Epithelial cell of esophagus (primary cell): ENCODE data around the gene KEL.

Experiments
- DNase-seq: peaks from one replicate; pipeline ENCODE4 v3.0.0; 2010; ENCODE audit warnings: low read depth
- H3K4me3 ChIP-seq: 2 replicates; pipeline ENCODE4 v1.5.1; 2011; ENCODE audit warnings: mild to moderate bottlenecking, low read length, control low read depth
- TF ChIP-seq, protein P1 (sequence below): IDR thresholded peaks from 2 replicates; pipeline ENCODE4 v1.5.1; 2011; ENCODE audit warnings: low read depth, mild to moderate bottlenecking, low read length, control low read depth, inconsistent platforms; ENCODE audit not compliant: insufficient read depth; ENCODE audit errors: missing control alignments

The KEL gene

GRCh38 chr7:142894985-142895593, 67.1 kb downstream of the KEL start:
- H3K4me3 ChIP-seq, result no peak overlapping the region
- TF ChIP-seq, protein P1, sequence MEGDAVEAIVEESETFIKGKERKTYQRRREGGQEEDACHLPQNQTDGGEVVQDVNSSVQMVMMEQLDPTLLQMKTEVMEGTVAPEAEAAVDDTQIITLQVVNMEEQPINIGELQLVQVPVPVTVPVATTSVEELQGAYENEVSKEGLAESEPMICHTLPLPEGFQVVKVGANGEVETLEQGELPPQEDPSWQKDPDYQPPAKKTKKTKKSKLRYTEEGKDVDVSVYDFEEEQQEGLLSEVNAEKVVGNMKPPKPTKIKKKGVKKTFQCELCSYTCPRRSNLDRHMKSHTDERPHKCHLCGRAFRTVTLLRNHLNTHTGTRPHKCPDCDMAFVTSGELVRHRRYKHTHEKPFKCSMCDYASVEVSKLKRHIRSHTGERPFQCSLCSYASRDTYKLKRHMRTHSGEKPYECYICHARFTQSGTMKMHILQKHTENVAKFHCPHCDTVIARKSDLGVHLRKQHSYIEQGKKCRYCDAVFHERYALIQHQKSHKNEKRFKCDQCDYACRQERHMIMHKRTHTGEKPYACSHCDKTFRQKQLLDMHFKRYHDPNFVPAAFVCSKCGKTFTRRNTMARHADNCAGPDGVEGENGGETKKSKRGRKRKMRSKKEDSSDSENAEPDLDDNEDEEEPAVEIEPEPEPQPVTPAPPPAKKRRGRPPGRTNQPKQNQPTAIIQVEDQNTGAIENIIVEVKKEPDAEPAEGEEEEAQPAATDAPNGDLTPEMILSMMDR, result no peak
- DNase-seq, result no peak

DNA sequence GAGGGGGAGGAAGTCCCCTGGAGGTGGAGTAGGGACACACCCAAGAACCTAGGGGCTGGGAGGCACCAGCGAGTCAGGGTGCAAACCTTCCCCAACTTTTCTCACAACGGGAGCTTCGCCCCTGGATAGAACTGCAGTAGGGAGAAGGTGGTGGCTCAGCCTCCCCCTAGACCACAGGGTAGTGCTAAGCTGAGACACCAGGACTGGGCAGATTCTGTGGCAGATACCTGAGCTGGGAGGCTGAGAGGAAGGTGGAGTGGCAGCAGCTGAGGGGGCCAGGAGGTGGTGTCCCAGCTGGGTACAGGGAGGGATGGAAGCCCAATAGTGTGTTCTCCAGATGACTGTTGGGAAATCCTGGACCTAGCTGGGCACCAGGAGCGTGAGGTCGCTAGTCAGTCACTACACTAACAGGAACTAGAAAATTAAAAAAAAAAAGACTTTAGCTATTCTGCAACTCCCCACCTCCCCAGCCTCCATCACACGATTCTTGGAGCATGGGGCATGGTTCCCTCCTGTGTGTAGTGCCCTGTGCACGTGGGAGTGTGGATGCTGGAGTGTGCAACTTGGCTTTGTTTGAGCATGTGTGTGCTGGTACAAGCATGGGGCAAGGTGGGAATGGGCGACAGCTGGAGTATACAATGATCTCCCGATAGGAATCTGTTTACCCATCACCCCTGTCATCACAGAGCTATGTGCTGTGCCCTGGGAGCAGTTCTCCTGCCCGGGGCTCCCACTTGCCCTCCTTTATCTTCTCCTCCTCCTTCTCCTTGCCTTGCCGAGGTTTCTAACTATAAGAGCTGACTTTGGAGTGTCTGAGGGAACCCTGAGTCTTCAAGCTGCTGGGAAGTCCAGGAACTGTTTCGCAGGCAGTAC, 67.8 kb downstream of the KEL start:
- H3K4me3 ChIP-seq, result no peak overlapping the region
- TF ChIP-seq, protein P1, result no peak
- DNase-seq, result no peak

DNA sequence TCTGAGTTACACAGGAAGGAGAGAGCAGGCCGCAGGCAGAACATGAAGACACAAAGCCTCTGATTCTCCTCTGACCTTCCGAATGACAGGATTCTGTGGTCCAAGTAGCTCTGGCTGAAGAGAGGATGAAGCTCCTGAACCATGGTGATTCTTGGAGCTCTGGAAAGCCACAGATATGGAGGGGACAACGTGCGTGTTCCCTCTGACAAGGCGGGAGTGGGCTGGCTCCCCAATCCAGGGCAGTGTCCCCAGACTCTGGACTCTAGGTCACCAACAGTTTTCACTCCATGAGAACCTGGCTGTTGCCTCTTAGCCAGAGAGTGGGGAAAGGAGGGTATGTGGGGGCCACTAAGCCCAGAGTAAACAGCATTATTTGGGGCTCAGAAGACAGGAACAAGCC, 69.2 kb downstream of the KEL start:
- TF ChIP-seq, protein P1, result no peak
- no peak for DNase-seq

DNA sequence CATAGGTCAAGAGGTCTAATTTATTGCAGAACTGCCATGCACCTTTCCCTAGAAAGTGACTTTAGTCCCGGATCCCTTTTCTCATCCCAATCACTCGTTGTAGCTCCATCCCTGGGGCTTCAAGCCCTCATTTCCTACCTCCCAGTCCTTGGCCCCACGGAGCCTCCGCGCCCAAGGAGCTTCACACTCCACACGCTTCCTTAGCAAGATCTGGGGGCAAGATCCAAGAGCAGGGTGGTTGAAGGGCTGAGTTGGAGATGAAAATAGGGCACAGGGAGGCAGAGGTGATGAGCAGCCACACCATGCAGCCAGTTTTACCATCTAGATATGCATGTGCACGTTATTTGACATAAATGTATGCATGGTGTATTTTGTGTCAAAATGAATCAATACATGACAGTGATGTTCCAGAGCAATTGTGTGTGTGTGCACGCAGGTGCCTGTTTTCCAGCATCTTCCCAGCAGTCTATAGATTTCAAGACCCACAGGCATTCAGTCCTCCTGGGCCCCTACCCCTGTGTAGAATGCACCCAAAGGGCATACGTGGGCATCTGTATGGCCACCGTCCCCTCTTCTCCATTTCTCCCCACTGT, 70.6 kb downstream of the KEL start:
- H3K4me3 ChIP-seq, result no peak overlapping the region
- DNase-seq, result no peak
- TF ChIP-seq, protein P1, result no peak

More for the DNA sequence above, 69.2 kb downstream of the KEL start:
- no peak overlapping the region for H3K4me3 ChIP-seq
